Activated naive CD8-positive, alpha-beta T cell (primary cell): Measurements from ENCODE around the gene ADAMTS3.
"Not testable (repeated sequence)": the region's sequence is repeated elsewhere in the genome, so short reads cannot be mapped to it uniquely, and the experiment has no call there.

Source experiments
- H3K27ac Mint-ChIP-seq: one replicate; pipeline ENCODE4 v1.8.0; 2021; ENCODE audit warnings: mixed read lengths
- H3K27me3 Mint-ChIP-seq: one replicate; pipeline ENCODE4 v1.8.0; 2021; ENCODE audit warnings: mixed read lengths
- H3K36me3 Mint-ChIP-seq: one replicate; pipeline ENCODE4 v1.8.0; 2021; ENCODE audit warnings: mixed read lengths
- H3K4me1 Mint-ChIP-seq: one replicate; pipeline ENCODE4 v1.8.0; 2021; ENCODE audit warnings: low read depth, mixed read lengths
- H3K4me3 Mint-ChIP-seq: one replicate; pipeline ENCODE4 v1.8.0; 2021; ENCODE audit warnings: mild to moderate bottlenecking, mixed read lengths
- H3K9me3 Mint-ChIP-seq: one replicate; pipeline ENCODE4 v1.8.0; 2021; ENCODE audit warnings: low read depth, mixed read lengths

The ADAMTS3 gene

GRCh38 chr4:72429397-72429889 is 139.6 kb downstream of the ADAMTS3 start:
- no peaks in the 10 kb centered on the region for H3K36me3 Mint-ChIP-seq
- no peak overlapping the region for H3K27ac Mint-ChIP-seq
- H3K4me1 Mint-ChIP-seq: no peaks in the 10 kb centered on the region
- no peaks in the 10 kb centered on the region for H3K27me3 Mint-ChIP-seq
- peaks cover 6% of the 10 kb centered on the region for H3K9me3 Mint-ChIP-seq
- H3K4me3 Mint-ChIP-seq: no peak overlapping the region

DNA sequence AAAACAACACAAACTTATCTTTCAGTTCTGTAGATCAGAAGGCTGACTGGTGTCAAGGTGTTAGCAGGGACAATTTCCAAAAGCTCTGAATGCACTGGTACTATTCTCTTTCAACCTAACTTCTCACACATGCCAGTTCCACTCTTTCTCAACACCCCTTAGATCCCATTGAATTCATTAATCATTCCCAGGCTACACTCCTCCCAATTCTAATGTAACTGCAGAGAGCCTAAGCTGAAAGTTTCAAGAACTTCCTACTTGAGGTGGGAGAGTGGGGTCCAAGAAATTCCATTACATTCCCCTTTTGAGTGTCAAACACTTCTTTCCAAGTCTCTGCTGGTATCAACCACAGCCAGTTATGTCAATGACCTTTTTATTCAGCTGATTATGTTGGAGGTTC is 142.0 kb downstream of the ADAMTS3 start:
- Mint-ChIP-seq H3K9me3 (peaks cover 6% of the 10 kb centered on the region), H3K4me3 (no peak overlapping the region), H3K36me3 (no peaks in the 10 kb centered on the region), H3K27me3 (no peaks in the 10 kb centered on the region), H3K27ac (no peak overlapping the region), H3K4me1 (no peaks in the 10 kb centered on the region)

- not testable (repeated sequence) for H3K4me3 Mint-ChIP-seq, H3K4me1 Mint-ChIP-seq
Measured at GRCh38 chr4:72425908-72426307, 143.1 kb downstream of the ADAMTS3 start.

GRCh38 chr4:72424006-72424405 is 145.0 kb downstream of the ADAMTS3 start:
- Mint-ChIP-seq H3K4me3 (no peak overlapping the region), H3K4me1 (no peaks in the 10 kb centered on the region), H3K27me3 (no peaks in the 10 kb centered on the region), H3K27ac (no peak overlapping the region), H3K36me3 (no peaks in the 10 kb centered on the region), H3K9me3 (peaks cover 6% of the 10 kb centered on the region)

More at GRCh38 chr4:72425908-72426307, 143.1 kb downstream of the ADAMTS3 start:
- not testable (repeated sequence) for H3K27me3 Mint-ChIP-seq, H3K27ac Mint-ChIP-seq, H3K36me3 Mint-ChIP-seq, H3K9me3 Mint-ChIP-seq

DNA sequence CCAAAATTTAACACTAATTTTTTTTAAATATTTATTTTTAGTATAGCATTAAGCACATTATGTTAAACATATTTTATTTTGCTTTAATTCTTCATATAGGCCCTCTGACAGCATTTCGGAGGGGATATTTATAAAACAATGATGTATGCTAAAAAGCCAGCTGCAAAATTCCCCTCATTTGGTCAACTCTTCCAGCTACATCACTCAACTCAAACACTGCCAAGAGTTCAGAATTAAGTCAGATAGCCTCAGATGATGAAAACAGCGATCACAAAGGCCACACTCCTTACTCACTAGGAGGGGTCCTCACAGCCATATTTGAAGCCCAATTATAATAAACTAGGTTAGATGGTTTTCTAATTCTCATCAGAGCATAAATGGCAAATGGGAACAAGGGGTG is 146.6 kb downstream of the ADAMTS3 start:
- H3K27ac Mint-ChIP-seq: no peak overlapping the region
- no peaks in the 10 kb centered on the region for H3K4me1 Mint-ChIP-seq
- H3K36me3 Mint-ChIP-seq: no peaks in the 10 kb centered on the region
- no peak overlapping the region for H3K4me3 Mint-ChIP-seq
- H3K9me3 Mint-ChIP-seq: peaks cover 6% of the 10 kb centered on the region
- no peaks in the 10 kb centered on the region for H3K27me3 Mint-ChIP-seq

GRCh38 chr4:72418458-72418857 is 150.6 kb downstream of the ADAMTS3 start:
- no peak overlapping the region for H3K27ac Mint-ChIP-seq
- H3K36me3 Mint-ChIP-seq: no peaks in the 10 kb centered on the region
- H3K27me3 Mint-ChIP-seq: no peaks in the 10 kb centered on the region
- no peak overlapping the region for H3K4me3 Mint-ChIP-seq
- H3K9me3 Mint-ChIP-seq: no peaks in the 10 kb centered on the region
- H3K4me1 Mint-ChIP-seq: no peaks in the 10 kb centered on the region

GRCh38 chr4:72410158-72410557 is 158.9 kb downstream of the ADAMTS3 start:
- H3K4me3 Mint-ChIP-seq: no peak overlapping the region
- no peaks in the 10 kb centered on the region for H3K4me1 Mint-ChIP-seq
- no peaks in the 10 kb centered on the region for H3K9me3 Mint-ChIP-seq
- H3K36me3 Mint-ChIP-seq: no peaks in the 10 kb centered on the region
- no peaks in the 10 kb centered on the region for H3K27me3 Mint-ChIP-seq
- no peak overlapping the region for H3K27ac Mint-ChIP-seq

DNA sequence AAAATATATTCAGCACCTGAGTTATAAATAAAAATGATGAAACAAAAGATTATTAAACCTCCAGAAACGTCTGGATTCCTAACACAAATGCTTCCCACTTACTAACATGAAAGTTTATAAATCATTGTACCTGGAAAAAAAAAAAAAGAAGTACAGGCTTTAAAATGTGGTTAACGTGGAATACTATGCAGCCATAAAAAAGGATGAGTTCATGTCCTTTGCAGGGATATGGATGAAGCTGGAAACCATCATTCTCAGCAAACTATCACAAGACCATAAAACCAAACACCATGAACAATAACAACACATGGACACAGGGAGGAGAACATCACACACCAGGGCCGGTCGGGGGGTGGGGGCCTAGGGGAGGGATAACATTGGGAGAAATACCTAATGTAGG is 160.5 kb downstream of the ADAMTS3 start:
- Mint-ChIP-seq H3K9me3 (no peaks in the 10 kb centered on the region), H3K27ac (no peak overlapping the region), H3K27me3 (no peaks in the 10 kb centered on the region), H3K4me3 (no peak overlapping the region), H3K4me1 (no peaks in the 10 kb centered on the region), H3K36me3 (no peaks in the 10 kb centered on the region)

- no peak overlapping the region for H3K4me3 Mint-ChIP-seq
- H3K27me3 Mint-ChIP-seq: no peaks in the 10 kb centered on the region
- no peaks in the 10 kb centered on the region for H3K4me1 Mint-ChIP-seq
- H3K9me3 Mint-ChIP-seq: no peaks in the 10 kb centered on the region
- H3K27ac Mint-ChIP-seq: no peak overlapping the region
- no peaks in the 10 kb centered on the region for H3K36me3 Mint-ChIP-seq
Measured at GRCh38 chr4:72405417-72405816, 163.6 kb downstream of the ADAMTS3 start.

DNA sequence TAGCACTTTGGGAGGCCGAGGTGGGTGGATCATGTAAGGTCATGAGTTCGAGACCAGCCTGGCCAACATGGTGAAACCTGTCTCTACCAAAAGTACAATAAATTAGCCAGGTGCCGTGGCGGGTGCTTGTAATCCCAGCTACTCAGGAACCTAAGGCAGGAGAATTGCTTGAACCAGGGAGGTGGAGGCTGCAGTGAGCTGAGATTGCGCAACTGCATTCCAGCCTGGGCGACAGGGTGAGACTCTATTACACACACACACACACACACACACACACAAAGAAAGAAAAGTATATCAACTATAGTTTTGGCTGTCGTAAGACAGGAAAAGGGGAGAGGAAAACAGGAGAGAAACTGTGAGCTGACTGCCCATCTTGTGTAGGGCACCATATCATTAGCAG is 171.7 kb downstream of the ADAMTS3 start:
- no peak overlapping the region for H3K27ac Mint-ChIP-seq
- no peak overlapping the region for H3K4me3 Mint-ChIP-seq
- H3K9me3 Mint-ChIP-seq: no peaks in the 10 kb centered on the region
- no peaks in the 10 kb centered on the region for H3K4me1 Mint-ChIP-seq
- H3K36me3 Mint-ChIP-seq: no peaks in the 10 kb centered on the region
- H3K27me3 Mint-ChIP-seq: no peaks in the 10 kb centered on the region

GRCh38 chr4:72394012-72394663 is 174.9 kb downstream of the ADAMTS3 start:
- H3K9me3 Mint-ChIP-seq: no peaks in the 10 kb centered on the region

DNA sequence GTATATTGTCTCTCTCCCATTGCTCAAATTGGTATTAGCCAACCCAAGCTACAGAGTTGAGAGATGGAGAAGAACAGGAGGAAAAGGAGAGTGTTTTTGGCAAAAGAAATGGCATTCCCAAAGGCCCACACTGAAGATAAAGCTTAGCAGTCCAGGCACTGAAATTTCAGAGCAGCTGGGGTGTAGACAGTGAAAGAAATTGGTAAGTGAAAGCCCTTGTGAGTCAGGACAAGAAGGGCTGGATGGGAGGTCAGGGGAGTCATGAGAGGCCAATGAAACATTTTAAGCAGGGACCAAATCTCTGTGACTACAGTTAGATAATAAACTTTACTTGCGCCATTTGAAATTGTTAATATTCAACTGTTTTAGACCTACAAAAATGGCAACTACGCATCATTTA is 177.7 kb downstream of the ADAMTS3 start:
- H3K4me3 Mint-ChIP-seq: no peak overlapping the region
- H3K36me3 Mint-ChIP-seq: no peaks in the 10 kb centered on the region
- no peaks in the 10 kb centered on the region for H3K4me1 Mint-ChIP-seq
- H3K27ac Mint-ChIP-seq: no peak overlapping the region
- peaks cover 2% of the 10 kb centered on the region for H3K27me3 Mint-ChIP-seq
- H3K9me3 Mint-ChIP-seq: no peaks in the 10 kb centered on the region

More at GRCh38 chr4:72394012-72394663, 174.9 kb downstream of the ADAMTS3 start:
- no peak overlapping the region for H3K27ac Mint-ChIP-seq
- peaks cover 2% of the 10 kb centered on the region for H3K27me3 Mint-ChIP-seq
- H3K4me3 Mint-ChIP-seq: no peak overlapping the region
- H3K4me1 Mint-ChIP-seq: no peaks in the 10 kb centered on the region
- no peaks in the 10 kb centered on the region for H3K36me3 Mint-ChIP-seq

DNA sequence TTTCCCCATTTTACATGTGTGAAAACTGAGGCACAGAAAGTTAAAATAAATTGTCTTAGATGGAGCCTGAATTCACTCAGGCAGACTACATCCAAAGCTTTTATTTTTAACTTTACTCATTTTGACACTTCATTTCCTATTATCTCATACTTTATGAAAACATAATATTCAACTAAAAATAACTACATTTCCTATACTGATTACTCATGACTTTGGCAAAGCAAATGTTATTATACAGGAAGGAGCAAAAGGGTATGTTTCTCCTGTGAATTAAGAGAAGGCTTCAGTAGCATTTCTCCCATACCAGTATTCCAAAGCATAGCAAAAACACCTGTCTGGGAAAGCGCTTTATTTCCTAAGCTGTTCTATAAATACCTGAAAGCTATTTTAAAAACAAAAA is 178.6 kb downstream of the ADAMTS3 start:
- Mint-ChIP-seq H3K9me3 (no peaks in the 10 kb centered on the region), H3K4me1 (no peaks in the 10 kb centered on the region), H3K27me3 (peaks cover 2% of the 10 kb centered on the region), H3K36me3 (no peaks in the 10 kb centered on the region), H3K27ac (no peak overlapping the region), H3K4me3 (no peak overlapping the region)

DNA sequence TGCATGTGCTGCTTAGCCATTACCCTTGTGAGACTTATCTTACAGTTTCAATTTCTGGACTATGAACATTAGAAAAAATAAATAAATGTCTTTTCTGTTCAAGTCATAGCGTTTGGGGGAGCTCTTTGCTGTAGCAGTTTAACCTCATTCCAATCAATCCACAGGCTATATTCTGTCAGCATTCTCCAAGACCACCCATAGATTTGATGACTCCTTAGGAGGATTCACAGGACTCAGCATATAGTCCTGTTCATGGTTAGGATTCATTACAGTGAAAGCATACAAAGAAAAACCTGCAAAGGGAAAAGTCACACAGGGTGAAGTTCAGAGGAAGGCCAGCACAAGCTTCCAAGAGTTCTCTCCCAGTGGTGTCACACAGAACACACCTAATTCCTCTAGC is 180.5 kb downstream of the ADAMTS3 start:
- peaks cover 2% of the 10 kb centered on the region for H3K27me3 Mint-ChIP-seq
- H3K36me3 Mint-ChIP-seq: no peaks in the 10 kb centered on the region
- no peak overlapping the region for H3K27ac Mint-ChIP-seq
- no peak overlapping the region for H3K4me3 Mint-ChIP-seq
- H3K9me3 Mint-ChIP-seq: no peaks in the 10 kb centered on the region
- no peaks in the 10 kb centered on the region for H3K4me1 Mint-ChIP-seq

DNA sequence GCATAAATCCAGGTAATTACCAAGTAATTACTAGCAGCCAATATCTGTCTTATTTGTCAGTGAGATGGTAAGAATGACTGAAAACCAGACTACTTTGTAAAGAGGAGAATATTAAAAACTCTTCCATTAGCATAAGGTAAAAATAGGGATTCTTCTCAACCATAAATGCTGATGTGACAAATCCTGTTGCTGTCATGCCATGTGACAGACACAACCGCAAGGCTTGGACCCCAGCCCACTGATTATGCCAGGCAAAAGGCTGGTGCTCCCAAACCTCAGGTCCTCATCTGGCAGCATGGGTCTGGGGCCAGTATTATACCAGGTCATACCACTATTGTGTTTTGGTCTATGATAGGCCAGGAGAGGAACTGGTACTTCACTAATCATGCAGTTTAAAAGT is 181.1 kb downstream of the ADAMTS3 start:
- Mint-ChIP-seq H3K27me3 (peaks cover 2% of the 10 kb centered on the region), H3K36me3 (no peaks in the 10 kb centered on the region), H3K4me3 (no peak overlapping the region), H3K9me3 (no peaks in the 10 kb centered on the region), H3K27ac (no peak overlapping the region), H3K4me1 (no peaks in the 10 kb centered on the region)

GRCh38 chr4:72383439-72383838 is 185.6 kb downstream of the ADAMTS3 start:
- Mint-ChIP-seq H3K9me3 (no peaks in the 10 kb centered on the region), H3K27ac (no peak overlapping the region), H3K4me1 (no peaks in the 10 kb centered on the region), H3K27me3 (no peaks in the 10 kb centered on the region), H3K4me3 (no peak overlapping the region), H3K36me3 (no peaks in the 10 kb centered on the region)
